LNCAP (cell line): Measurements from ENCODE around the gene TANK.

Experiments used
- CTCF ChIP-seq: fragments of 450-650 bp; IDR thresholded peaks from 2 replicates; pipeline ENCODE4 v1.5.1; 2017; ENCODE audit warnings: mild to moderate bottlenecking

The TANK gene

GRCh38 chr2:161123531-161124030, 36.6 kb upstream of the TANK start:
- TF ChIP-seq CTCF = no peak

GRCh38 chr2:161124201-161124600, 36.0 kb upstream of the TANK start:
- TF ChIP-seq CTCF = no peak

GRCh38 chr2:161128885-161129284, 31.3 kb upstream of the TANK start:
- TF ChIP-seq CTCF = no peak

GRCh38 chr2:161130354-161130753, 29.9 kb upstream of the TANK start:
- TF ChIP-seq CTCF = no peak

- no peak for TF ChIP-seq CTCF
These were observed 29.1 kb upstream of the TANK start for GRCh38 chr2:161131074-161131680.

- TF ChIP-seq CTCF = no peak
These were observed 28.4 kb upstream of the TANK start for GRCh38 chr2:161131804-161132203.

GRCh38 chr2:161133366-161133765, 26.9 kb upstream of the TANK start:
- TF ChIP-seq CTCF = no peak
